GM18505 (cell line): ENCODE data around the gene RALB.

Experiments used
- ATAC-seq: cut with Tn5 transposase; IDR thresholded peaks from one replicate; pipeline ENCODE4 v1.9.1; 2021; ENCODE audit not compliant: unreplicated experiment
- POLR2A ChIP-seq: IDR thresholded peaks from 4 replicates; pipeline ENCODE4 v1.6.1; 2011; ENCODE audit warnings: borderline replicate concordance; ENCODE audit not compliant: insufficient read depth, insufficient read length; ENCODE audit errors: extremely low read depth

Gene RALB

DNA sequence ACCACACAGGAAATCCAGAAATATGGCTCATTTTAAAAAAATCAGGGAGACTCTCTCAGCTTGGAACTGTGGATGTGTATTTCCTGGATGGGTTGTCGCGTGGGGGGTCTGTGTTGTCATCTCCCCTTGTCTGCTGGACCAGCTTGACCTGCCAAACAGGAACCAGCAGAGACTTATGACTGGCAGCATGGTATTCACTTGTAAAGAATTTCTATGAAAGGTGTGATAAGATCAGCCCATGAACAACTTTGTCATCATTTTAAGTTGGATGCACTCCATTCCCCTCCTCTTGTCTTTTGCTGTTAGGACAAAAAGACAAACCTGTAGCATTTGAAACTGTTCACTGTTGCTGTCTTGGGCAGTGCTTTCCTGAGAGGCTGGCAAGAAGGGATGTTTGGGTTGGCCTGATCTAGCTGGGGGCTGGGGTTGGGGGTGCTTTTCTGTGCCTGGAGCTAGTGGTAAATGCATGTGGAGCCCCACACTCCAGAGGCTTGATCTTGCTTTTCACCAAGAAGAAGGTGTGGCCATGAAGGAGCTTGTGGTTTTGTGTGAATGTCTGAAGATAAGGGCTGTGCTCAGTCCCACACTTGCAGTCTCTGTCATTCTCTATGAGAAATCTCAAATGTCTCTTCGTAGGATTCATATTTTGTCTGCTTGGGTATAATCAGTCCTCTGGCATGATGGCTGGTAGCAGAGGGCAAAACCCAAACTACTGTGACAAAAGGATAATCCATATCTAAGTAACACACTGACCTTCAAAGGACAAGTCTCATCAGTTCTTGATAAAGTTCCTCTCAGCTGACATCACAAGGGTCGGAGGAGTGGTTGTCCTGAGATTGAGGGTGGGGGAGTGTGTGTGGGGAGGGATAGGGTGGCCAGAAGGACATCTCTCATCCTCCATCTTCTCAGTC, 39.0 kb downstream of the RALB start:
- no peak for TF ChIP-seq POLR2A
- ATAC-seq, result no peak

DNA sequence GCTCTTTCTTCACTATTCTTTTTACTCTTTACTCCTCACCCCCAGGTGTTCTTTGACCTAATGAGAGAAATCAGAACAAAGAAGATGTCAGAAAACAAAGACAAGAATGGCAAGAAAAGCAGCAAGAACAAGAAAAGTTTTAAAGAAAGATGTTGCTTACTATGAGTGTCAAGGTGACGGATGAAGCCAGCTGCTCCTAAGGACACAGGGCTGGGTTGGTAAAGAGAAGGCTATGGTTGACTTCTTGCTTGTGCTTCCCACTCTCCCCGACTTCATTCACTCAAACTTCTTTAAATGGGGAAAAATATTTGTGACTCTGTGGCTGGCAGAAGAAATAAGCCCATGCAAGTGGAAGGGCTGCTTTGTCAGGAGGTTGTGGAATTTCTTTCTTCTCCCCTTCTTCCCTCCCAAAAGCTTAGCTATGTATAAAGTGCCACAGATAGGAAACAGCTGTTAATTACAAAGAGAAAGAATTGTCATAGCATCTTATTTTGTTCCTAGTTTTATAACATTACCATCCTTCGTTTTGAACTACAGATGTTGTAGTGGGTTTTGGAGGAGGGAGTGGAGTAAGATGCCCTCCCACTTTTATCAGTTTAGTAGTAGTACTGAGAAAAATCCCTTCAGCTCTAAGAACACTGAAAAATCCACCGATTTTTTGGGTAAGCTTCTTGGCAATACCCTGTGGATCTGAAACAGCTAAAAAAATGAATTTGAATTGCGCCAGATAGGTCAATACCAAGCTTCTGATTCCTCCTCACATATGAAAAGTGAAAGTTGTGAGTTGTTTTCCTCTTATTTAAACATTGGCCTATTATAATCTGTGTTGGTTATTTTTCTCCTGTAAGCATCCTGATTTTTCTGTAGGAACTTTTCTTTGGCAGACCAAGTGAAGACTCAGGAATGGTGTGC, 40.7 kb downstream of the RALB start:
- no peak for TF ChIP-seq POLR2A
- peak; percentile 31 for ATAC-seq

DNA sequence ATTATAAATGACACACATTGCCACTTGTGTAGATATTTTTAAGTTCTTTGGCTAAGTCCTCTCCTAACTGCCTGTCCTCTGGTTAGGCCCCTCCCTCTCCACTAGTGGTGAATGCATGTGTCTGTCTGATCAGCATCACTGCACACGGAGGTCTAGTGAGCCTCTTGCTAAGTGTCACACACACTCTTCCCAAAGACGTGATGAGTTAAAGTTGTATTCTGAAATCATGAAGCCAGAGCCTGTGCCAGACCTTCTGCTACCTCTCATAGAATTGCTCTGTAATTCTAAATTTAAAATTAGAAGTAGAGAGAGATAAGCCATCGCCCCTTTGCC, 41.3 kb downstream of the RALB start:
- peak; percentile 91 for ATAC-seq
- TF ChIP-seq POLR2A, result no peak

DNA sequence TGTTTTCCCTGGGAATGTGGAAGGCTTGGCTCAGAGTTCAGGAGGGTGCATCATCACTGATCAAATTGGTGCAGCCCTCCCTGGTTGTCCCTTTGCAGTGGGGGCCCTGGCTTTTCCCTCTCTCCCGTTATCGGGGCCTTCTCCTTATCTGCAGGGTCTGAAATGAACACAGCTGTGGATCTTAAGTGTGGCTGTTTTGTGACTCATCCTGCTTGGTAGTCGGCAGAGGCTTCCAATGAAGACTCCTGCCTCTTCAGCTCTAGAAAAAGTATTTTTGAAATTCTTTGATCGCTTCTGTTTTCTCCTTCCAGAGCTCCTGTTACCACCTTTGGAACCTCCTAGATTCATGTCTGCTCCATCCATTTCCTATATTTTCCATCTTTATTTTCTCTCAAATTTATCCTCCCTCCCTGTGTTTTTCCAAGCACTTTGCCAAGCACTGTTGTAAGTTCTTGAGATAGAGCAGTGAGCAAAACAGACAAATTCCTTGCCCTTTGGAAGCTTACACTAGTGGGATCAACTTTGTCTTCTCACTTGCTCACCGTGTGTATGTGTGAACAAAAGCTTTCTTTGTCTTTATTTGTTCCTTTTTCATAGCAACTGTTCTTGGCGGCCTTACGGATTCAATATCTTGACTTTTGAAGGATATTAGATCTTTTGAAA, 45.7 kb downstream of the RALB start:
- ATAC-seq, result no peak
- TF ChIP-seq POLR2A, result no peak

DNA sequence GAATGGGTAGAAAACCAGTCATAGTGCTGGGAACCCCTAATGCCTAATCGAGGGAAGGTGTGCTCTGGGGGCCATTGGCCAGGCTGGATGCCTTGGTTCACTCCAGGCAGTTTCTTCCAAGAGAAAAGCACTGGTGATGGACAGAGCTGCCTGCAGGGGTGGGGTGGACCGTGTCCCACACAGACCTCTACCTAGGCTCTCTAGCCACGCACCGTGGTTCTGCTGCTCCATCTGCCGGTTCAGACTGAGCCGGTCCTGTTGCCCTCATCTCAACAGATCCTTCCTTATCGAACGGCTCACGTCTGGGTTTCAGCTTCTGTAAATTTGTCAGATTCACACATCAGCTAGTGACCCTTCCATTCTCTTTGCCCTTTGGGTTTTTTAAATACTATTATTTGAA, 46.4 kb downstream of the RALB start:
- no peak for ATAC-seq
- no peak for TF ChIP-seq POLR2A

DNA sequence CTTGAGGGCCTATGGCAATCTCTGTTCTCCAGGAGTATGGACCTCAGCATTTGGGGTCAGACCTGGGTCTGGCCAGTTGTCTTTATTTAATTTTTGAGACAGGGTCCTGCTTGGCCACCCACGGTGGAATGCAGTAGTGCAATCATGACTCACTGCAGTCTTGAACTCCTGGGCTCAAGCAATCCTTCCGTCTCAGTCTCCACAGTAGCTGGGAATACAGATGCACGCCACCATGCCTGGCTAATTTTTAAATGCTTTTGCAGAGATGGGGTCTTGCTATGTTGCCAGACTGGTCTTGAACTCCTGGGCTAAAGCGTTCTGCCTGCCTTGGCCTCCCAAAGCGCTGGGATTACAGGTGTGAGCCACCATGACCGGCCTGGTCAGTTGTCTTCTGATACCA, 46.9 kb downstream of the RALB start:
- TF ChIP-seq POLR2A, result no peak
- ATAC-seq, result no peak

DNA sequence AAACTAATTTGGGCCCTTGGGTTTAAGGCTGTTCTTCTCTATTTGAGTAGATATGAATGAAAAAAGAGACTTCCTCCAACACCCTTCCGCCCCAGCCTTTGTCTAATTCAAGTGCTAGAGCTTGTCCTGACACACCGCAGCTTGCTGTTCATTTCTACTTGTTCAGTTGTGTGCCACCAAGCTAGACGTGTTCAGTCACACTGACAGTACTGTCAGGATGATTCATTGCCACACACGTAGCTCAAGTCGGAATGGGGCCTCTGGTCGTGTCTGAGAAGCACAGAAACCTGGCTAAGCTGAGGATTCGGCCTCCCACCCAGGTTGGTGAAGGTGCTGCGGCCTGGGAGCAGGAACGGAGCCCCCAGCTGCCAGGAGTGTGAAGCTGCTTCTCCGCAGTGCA, 47.7 kb downstream of the RALB start:
- TF ChIP-seq POLR2A, result no peak
- no peak for ATAC-seq

DNA sequence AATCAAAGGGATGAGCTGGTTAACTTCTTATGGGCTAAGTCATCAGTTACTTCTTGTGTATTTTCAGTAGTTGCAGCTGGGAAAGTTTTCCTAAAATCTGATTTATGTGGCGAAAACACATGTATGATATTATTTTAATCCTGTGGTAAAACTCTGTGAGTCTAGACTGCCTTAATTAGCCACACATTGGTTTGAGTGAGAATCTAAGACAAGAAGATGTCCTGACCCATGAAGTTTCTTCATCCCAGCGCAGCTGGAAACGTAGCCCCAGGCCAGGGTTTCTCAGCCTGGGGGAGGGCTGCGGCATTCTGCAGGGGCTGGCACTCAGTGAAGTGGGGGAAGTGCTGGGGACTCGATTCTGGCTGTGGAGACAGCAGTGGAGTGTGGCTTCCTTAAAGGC, 48.6 kb downstream of the RALB start:
- no peak for TF ChIP-seq POLR2A
- ATAC-seq, result no peak

DNA sequence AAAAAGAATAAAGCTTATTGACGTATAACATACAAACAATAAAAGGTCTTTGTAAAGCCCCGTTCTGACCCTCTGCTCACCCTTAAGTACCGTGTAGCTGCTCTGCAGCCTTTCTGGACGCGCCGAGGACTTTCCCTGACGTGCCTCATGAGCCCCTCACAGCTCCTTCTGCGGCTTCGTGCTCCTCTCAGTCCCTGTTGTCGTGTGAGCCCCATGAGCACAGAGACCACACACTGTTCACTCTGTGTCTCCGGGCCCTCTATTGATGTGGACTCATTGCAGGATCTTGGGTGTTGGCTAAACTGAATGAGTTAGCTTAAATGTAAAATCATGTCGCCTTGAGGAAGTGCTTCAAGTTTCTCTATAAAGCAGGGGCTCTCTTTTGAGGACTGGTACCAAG, 49.6 kb downstream of the RALB start:
- TF ChIP-seq POLR2A, result no peak
- no peak for ATAC-seq

DNA sequence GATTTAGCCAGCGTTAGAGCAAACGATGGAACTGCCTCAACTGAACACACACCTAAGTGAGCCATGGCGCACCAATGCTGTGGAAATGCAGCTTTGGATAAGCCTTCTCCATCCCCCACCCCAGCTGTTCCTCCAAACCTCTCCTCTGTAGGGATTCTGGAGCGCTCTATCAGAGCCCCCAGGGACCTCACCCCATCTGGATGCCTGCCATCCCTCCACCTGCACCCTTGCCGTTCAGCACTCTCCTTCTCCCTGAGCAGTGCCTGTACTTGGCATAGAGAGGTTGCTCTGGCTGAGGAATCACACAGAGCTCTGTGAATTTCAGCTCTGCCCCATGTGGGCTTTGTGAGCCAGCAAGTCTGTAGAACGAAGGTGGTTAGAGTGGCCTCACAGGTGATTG, 50.5 kb downstream of the RALB start:
- ATAC-seq, result no peak

DNA sequence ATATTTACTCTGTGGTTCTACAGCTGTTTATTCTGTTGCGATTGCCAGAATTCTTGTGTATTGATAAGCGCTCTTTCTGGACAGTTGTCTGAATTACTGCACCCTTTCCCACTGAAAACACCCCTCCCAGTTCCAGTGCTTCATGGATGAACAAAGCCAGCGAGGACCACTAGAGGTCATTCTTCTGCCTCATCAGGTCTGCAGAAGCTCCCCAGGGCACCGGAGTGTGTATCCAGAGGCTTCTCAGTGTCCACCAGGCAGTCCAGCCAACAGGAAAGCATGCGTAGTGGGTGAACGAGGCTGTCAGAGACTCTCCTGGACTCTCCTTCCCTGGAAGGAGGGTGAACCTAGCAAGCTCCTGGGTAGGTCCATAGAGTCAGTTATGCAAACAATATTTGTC, 52.6 kb downstream of the RALB start:
- no peak for TF ChIP-seq POLR2A
- ATAC-seq, result no peak

More for the DNA sequence above, 50.5 kb downstream of the RALB start:
- no peak for TF ChIP-seq POLR2A

DNA sequence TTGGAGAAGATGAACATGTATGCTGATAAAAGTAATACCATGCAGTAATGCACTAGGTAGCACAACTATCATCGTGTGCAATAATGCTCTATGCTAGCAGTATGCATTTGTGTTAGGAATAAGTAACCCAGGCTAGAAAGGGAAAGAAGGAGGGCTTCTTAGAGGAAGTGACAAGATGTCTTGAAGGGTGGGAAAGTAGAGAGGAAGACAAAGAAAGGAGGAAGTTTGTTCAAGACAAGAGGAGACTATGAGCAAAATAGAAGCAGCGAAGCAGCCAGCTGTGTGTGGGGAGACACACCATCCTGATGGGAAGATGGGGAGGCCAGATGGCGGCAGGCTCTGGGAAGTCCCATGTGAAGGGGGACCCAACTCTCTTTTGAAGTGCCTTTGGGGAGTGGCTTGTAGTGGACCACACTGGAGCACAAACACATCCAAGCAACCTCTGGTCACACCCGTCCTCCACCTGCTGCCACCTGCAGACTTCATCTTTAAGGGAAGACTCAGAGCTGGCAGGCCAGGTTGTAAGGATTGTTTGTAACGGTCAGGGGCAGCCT, 53.4 kb downstream of the RALB start:
- no peak for ATAC-seq
- TF ChIP-seq POLR2A, result no peak

DNA sequence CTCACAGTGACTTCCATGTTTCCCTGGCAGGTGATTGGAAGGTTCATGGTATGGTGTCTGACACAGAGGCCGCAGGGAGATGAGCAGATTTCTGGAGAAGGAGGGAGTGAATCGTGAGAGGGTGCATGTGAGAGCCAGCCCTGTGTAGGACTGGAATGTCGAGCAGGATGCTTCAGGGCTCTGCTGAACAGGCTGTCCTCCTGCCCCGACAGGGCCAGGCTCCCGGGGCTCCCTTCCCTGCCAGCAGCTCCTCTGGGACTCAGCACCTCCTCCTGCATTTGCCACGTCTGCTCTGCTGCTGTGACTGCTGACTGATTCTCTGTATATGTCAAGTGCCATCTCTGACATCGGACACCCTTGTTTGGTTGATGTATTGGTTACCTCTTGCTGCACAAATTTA, 54.8 kb downstream of the RALB start:
- TF ChIP-seq POLR2A, result no peak
- ATAC-seq, result no peak
